GM12891 (cell line): Measurements from ENCODE around the gene CNR1.

Experiments
- POLR2A ChIP-seq: IDR thresholded peaks from 2 replicates; pipeline ENCODE4 v1.6.1; 2011; ENCODE audit warnings: low read depth, low read length, control low read depth
- POLR2AphosphoS5 ChIP-seq: IDR thresholded peaks from 2 replicates; pipeline ENCODE4 v1.6.1; 2011; ENCODE audit warnings: low read depth, low read length, control low read depth
- TAF1 ChIP-seq: IDR thresholded peaks from 2 replicates; pipeline ENCODE4 v1.6.1; 2011; ENCODE audit warnings: low read depth, low read length, control low read depth

GRCh38 chr6:88177961-88178464 is 11.9 kb upstream of the CNR1 start:
- TF ChIP-seq POLR2A (no peak), TAF1 (no peak), POLR2AphosphoS5 (no peak)
